Mammary epithelial cell (primary cell): ENCODE measurements around the gene CXCL1.

Experiments
- CTCF ChIP-seq, 2 donors: IDR thresholded peaks in 1 of 2; conservative IDR thresholded peaks in 1 of 2; 2 replicates each; pipeline ENCODE4 v1.5.1; 2011 to 2012; ENCODE audit warnings: inconsistent platforms in 2 of 2, low read length in 2 of 2, mild to moderate bottlenecking in 2 of 2, control low read depth in 1 of 2, low read depth in 1 of 2; ENCODE audit not compliant: insufficient read depth in 1 of 2; ENCODE audit errors: extremely low read depth in 1 of 2
- EZH2 ChIP-seq: IDR thresholded peaks from 2 replicates; pipeline ENCODE4 v1.6.1; 2012; ENCODE audit warnings: low read length, inconsistent platforms, borderline replicate concordance

- TF ChIP-seq EZH2 (no peak), CTCF (conservative IDR thresholded peaks at IDR 0.05 in 1 of 2, IDR thresholded peaks at IDR 0.05 in 1 of 2; ENCODE audit: extremely low read depth in 1 of 2, insufficient read depth in 1 of 2, low read depth in 1 of 2, low read length in 2 of 2) (no peak)
Observed at GRCh38 chr4:73859614-73860088, 9.5 kb upstream of the CXCL1 start.
